Body of pancreas (tissue), 4 donors: ENCODE results near the gene SIGLEC1.

ENCODE experiments used
- POLR2A ChIP-seq, 3 donors: fragments of 450-650 bp; IDR thresholded peaks; one replicate each; pipeline ENCODE4 v1.6.1; 2016; ENCODE audit warnings: antibody characterized with exemption in 3 of 3, mild to moderate bottlenecking in 2 of 3
- TF ChIP-seq, protein P1 (sequence below), 7 experiments: fragments of 450-650 bp in 4 of 7; fragments of 200-600 bp in 3 of 7; sonication (generic) in 3 of 7; IDR thresholded peaks; one replicate each; pipeline ENCODE4 v1.5.1; 2016 to 2019; ENCODE audit warnings: antibody characterized with exemption in 7 of 7

- TF ChIP-seq, protein P1, sequence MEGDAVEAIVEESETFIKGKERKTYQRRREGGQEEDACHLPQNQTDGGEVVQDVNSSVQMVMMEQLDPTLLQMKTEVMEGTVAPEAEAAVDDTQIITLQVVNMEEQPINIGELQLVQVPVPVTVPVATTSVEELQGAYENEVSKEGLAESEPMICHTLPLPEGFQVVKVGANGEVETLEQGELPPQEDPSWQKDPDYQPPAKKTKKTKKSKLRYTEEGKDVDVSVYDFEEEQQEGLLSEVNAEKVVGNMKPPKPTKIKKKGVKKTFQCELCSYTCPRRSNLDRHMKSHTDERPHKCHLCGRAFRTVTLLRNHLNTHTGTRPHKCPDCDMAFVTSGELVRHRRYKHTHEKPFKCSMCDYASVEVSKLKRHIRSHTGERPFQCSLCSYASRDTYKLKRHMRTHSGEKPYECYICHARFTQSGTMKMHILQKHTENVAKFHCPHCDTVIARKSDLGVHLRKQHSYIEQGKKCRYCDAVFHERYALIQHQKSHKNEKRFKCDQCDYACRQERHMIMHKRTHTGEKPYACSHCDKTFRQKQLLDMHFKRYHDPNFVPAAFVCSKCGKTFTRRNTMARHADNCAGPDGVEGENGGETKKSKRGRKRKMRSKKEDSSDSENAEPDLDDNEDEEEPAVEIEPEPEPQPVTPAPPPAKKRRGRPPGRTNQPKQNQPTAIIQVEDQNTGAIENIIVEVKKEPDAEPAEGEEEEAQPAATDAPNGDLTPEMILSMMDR (IDR thresholded peaks at IDR 0.05) = no peak
- TF ChIP-seq POLR2A (IDR thresholded peaks at IDR 0.05) = no peak
Measured at GRCh38 chr20:3696745-3697587, 15.4 kb downstream of the SIGLEC1 start.
